Cardiac muscle cell (in vitro differentiated cells and primary cell): ENCODE measurements around the gene SAMD13. TPM values are rescaled to one million over a fixed set of nuclear protein-coding genes. Genes with fewer than 3 reads are reported as not detected.

ENCODE experiments used
- DNase-seq, 2 donors: peaks; one replicate each; pipeline versions ENCODE4 v3.0.0 to v3.0.0-alpha.2; 2010 to 2017; ENCODE audit warnings: low read depth in 1 of 2, low spot score in 1 of 2
- H3K27ac ChIP-seq: fragments of 200-600 bp; sonication (generic); 2 replicates; pipeline ENCODE4 v1.5.1; 2016
- H3K27me3 ChIP-seq: fragments of 200-600 bp; sonication (generic); 2 replicates; pipeline ENCODE4 v1.6.0; 2016; ENCODE audit warnings: control low read depth
- H3K36me3 ChIP-seq: fragments of 200-600 bp; sonication (generic); 2 replicates; pipeline ENCODE4 v1.5.1; 2016; ENCODE audit warnings: control low read depth
- H3K4me1 ChIP-seq: fragments of 200-600 bp; sonication (generic); 2 replicates; pipeline ENCODE4 v1.8.1; 2017; ENCODE audit warnings: low read depth, mild to moderate bottlenecking, mixed run types
- H3K4me3 ChIP-seq: fragments of 200-600 bp; sonication (generic); 2 replicates; pipeline ENCODE4 v1.5.1; 2016; ENCODE audit warnings: mild to moderate bottlenecking
- H3K9me3 ChIP-seq: fragments of 200-600 bp; sonication (generic); 2 replicates; pipeline ENCODE4 v1.5.1; 2017; ENCODE audit warnings: low read depth, mild to moderate bottlenecking, control low read depth
- polyA plus RNA-seq: library from polyadenylated mRNA; unstranded; fragments of >200 nt; fragmentation: Nextera tagmentation; extraction: Ambion mirVana; gene quantifications from 2 replicates; pipeline ENCODE4 v1.2.1, GENCODE V29; 2016
- total RNA-seq: library from RNA; depleted of rRNA; stranded (reverse); fragments of >200 nt; gene quantifications from 2 replicates; pipeline ENCODE4 v1.2.3, GENCODE V29; 2016
- TF ChIP-seq, protein P1 (sequence below): IDR thresholded peaks from 2 replicates; pipeline ENCODE4 v1.5.1; 2012; ENCODE audit warnings: low read depth, mild to moderate bottlenecking, low read length

The SAMD13 gene
- total and polyA plus RNA-seq, 2 experiments from 2014 or later: 2.5 to 4.9 TPM

DNA sequence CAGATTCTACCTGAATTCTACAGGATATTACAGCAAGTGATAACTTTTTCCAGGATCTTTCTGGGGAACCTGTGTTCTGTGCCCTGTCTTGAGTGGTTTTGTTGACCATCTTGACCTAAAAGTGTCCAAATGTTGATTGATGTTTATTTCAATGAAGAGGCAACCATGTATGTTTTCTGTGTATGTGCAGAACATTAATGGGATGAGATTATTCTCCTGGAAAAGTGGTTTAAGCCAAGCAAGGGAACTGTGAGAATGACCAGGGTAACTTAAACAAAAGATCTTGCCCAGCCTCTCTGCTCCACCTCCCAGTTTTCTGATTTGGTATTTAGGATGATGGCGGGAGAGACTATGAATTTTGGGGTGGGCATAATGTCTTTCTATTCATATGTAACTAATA lies 1.0 kb upstream of the SAMD13 start:
- no peak for DNase-seq
- no peaks in the 10 kb centered on the region for H3K27me3 ChIP-seq
- TF ChIP-seq, protein P1, sequence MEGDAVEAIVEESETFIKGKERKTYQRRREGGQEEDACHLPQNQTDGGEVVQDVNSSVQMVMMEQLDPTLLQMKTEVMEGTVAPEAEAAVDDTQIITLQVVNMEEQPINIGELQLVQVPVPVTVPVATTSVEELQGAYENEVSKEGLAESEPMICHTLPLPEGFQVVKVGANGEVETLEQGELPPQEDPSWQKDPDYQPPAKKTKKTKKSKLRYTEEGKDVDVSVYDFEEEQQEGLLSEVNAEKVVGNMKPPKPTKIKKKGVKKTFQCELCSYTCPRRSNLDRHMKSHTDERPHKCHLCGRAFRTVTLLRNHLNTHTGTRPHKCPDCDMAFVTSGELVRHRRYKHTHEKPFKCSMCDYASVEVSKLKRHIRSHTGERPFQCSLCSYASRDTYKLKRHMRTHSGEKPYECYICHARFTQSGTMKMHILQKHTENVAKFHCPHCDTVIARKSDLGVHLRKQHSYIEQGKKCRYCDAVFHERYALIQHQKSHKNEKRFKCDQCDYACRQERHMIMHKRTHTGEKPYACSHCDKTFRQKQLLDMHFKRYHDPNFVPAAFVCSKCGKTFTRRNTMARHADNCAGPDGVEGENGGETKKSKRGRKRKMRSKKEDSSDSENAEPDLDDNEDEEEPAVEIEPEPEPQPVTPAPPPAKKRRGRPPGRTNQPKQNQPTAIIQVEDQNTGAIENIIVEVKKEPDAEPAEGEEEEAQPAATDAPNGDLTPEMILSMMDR: no peak
- H3K9me3 ChIP-seq: no peaks in the 10 kb centered on the region
- no peak overlapping the region for H3K27ac ChIP-seq
- H3K4me3 ChIP-seq: no peak overlapping the region
- no peaks in the 10 kb centered on the region for H3K36me3 ChIP-seq
- peaks cover 56% of the 10 kb centered on the region for H3K4me1 ChIP-seq

DNA sequence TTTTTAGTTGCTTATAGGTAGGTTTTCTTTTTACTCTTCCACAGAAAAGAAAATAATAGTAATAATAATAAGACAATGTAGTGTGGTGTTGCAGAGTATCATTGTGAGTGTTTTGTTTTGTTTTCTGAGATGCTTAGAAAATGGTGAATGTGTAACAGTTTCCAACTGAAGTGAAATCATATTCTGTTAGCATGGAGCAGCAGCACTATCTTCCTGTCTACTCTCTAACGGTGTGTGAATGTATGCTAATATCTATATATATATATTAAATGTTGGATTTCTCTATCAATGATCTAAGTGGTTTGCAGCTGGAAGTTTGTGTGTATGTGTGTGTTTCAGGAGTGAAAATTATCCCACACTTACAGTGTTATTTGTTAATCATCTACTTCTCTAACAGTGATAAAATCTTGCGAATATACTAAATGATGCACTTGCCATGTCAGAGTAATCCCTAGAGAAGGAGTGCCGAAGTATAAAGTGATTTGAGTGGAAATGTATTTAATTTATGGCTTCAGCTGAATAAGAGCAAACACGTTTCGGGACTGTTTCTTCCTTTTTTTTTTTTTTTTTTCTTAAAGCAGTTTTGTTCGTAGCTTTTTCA lies 377 bp downstream of the SAMD13 start:
- no peaks in the 10 kb centered on the region for H3K36me3 ChIP-seq
- H3K4me3 ChIP-seq: peak overlapping the region; percentile 18
- H3K4me1 ChIP-seq: peaks cover 60% of the 10 kb centered on the region
- TF ChIP-seq, protein P1: no peak
- no peaks in the 10 kb centered on the region for H3K27me3 ChIP-seq
- no peaks in the 10 kb centered on the region for H3K9me3 ChIP-seq
- peak overlapping the region; percentile 37 for H3K27ac ChIP-seq
- DNase-seq: no peak

DNA sequence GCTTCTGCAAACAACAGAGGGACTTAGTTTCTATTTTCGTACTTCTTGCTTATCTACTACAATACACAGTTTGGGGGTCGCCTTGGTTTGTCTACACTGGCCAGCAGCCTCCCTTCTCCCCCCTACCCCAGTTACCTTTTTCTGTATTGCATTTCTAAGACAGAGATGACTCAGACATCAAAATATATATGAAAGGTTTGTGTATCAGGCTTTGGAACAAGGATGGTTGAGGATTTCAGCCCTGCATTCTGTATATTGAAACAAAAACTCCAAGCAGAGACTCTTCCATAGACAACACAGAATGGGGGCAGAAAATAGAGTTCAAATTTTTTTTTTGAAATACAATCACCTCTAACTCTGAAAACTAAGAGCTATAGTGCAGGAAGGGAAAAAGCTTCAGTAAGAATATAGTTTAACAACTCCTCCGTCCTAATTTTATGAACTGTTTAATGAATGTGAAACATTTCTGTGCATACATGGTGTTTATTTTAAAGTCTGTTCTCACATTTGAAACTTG lies 1.9 kb downstream of the SAMD13 start:
- no peak for DNase-seq

DNA sequence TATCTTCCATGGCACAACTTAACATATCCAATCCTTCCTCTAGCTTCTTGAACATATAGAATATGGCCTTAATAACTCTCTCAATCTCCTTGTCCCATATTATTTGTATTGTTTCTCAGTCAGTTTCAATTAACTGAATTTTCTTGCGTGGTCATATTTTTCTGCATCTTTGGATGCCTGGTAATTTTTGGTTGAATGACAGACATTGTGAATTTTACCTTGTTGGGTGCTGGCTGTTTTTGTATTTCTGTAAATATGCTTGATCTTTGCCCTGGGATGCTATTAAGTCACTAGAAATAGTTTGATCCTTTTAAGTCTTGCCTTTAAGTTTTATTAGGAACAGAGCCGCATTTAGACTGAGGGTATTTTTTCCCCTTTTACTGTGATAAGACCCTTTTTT lies 5.9 kb downstream of the SAMD13 start:
- TF ChIP-seq, protein P1: no peak
- peaks cover 26% of the 10 kb centered on the region for H3K4me1 ChIP-seq
- H3K27me3 ChIP-seq: no peaks in the 10 kb centered on the region

More for the DNA sequence above, 1.9 kb downstream of the SAMD13 start:
- Histone ChIP-seq H3K4me1 (peaks cover 60% of the 10 kb centered on the region), H3K36me3 (no peaks in the 10 kb centered on the region), H3K27me3 (no peaks in the 10 kb centered on the region), H3K27ac (peak overlapping the region; percentile 90), H3K9me3 (no peaks in the 10 kb centered on the region), H3K4me3 (peak overlapping the region; percentile 22)
- TF ChIP-seq, protein P1: no peak

DNA sequence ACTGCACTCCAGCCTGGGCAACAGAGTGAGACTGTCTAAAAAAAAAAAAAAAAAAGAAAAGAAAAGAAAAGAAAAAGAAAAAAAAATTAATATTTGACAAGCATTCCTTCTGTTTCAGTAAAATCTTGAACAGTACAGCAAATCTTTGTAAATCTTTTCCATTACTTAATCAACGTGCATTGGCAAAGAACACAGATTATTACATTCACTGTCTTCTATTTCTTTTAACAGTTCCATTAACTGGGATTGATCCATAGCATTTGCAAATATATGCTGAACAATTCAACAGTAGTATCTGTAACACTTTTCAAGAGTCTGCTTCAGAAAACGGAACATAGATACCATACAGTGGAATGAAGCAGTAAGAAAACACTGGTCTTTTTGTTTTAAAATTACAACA lies 9.8 kb downstream of the SAMD13 start:
- H3K9me3 ChIP-seq: no peaks in the 10 kb centered on the region
- H3K4me1 ChIP-seq: no peaks in the 10 kb centered on the region
- H3K4me3 ChIP-seq: no peak overlapping the region
- H3K27ac ChIP-seq: no peak overlapping the region
- no peak for DNase-seq
- no peaks in the 10 kb centered on the region for H3K36me3 ChIP-seq
- H3K27me3 ChIP-seq: no peaks in the 10 kb centered on the region
- TF ChIP-seq, protein P1: no peak

More for the DNA sequence above, 5.9 kb downstream of the SAMD13 start:
- no peak for DNase-seq
- H3K9me3 ChIP-seq: no peaks in the 10 kb centered on the region
- no peak overlapping the region for H3K4me3 ChIP-seq
- no peak overlapping the region for H3K27ac ChIP-seq
- no peaks in the 10 kb centered on the region for H3K36me3 ChIP-seq
